Ishikawa (cell line): Measurements from ENCODE around the gene CCDC51.
A peak's percentile ranks its signal among the peaks of the same experiment; 100 is the strongest.

ENCODE experiments used
- CEBPB ChIP-seq: IDR thresholded peaks from 2 replicates; pipeline ENCODE4 v1.6.1; 2012
- CREB1 ChIP-seq: IDR thresholded peaks from 2 replicates; pipeline ENCODE4 v1.6.1; 2012; ENCODE audit warnings: low read depth
- EGR1 ChIP-seq: IDR thresholded peaks from 2 replicates; pipeline ENCODE4 v1.6.1; 2012
- EP300 ChIP-seq: IDR thresholded peaks from 2 replicates; pipeline ENCODE4 v1.6.1; 2012; ENCODE audit warnings: borderline replicate concordance
- FOXM1 ChIP-seq: IDR thresholded peaks from 2 replicates; pipeline ENCODE4 v1.6.1; 2012; ENCODE audit warnings: low read depth, borderline replicate concordance
- NFIC ChIP-seq: IDR thresholded peaks from 2 replicates; pipeline ENCODE4 v1.6.1; 2012
- RAD21 ChIP-seq: IDR thresholded peaks from 2 replicates; pipeline ENCODE4 v1.6.1; 2012; ENCODE audit warnings: low read depth
- TAF1 ChIP-seq: IDR thresholded peaks from 2 replicates; pipeline ENCODE4 v1.6.1; 2012; ENCODE audit warnings: low read depth, mild to moderate bottlenecking
- TCF12 ChIP-seq: IDR thresholded peaks from 2 replicates; pipeline ENCODE4 v1.6.1; 2012; ENCODE audit warnings: low read depth
- TEAD4 ChIP-seq: IDR thresholded peaks from 2 replicates; pipeline ENCODE4 v1.6.1; 2012
- YY1 ChIP-seq: IDR thresholded peaks from 2 replicates; pipeline ENCODE4 v1.6.1; 2012; ENCODE audit warnings: low read depth
- ZBTB7A ChIP-seq: IDR thresholded peaks from 2 replicates; pipeline ENCODE4 v1.6.1; 2012; ENCODE audit warnings: low read depth
- TF ChIP-seq, protein P1 (sequence below): IDR thresholded peaks from 2 replicates; pipeline ENCODE4 v1.6.1; 2012
- TF ChIP-seq, protein P2 (sequence below): IDR thresholded peaks from 2 replicates; pipeline ENCODE4 v1.6.1; 2012
- TF ChIP-seq, protein P3 (sequence below): IDR thresholded peaks from 2 replicates; pipeline ENCODE4 v1.6.1; 2012; ENCODE audit warnings: low read depth, mild to moderate bottlenecking

The CCDC51 gene, protein sequence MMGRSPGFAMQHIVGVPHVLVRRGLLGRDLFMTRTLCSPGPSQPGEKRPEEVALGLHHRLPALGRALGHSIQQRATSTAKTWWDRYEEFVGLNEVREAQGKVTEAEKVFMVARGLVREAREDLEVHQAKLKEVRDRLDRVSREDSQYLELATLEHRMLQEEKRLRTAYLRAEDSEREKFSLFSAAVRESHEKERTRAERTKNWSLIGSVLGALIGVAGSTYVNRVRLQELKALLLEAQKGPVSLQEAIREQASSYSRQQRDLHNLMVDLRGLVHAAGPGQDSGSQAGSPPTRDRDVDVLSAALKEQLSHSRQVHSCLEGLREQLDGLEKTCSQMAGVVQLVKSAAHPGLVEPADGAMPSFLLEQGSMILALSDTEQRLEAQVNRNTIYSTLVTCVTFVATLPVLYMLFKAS

DNA sequence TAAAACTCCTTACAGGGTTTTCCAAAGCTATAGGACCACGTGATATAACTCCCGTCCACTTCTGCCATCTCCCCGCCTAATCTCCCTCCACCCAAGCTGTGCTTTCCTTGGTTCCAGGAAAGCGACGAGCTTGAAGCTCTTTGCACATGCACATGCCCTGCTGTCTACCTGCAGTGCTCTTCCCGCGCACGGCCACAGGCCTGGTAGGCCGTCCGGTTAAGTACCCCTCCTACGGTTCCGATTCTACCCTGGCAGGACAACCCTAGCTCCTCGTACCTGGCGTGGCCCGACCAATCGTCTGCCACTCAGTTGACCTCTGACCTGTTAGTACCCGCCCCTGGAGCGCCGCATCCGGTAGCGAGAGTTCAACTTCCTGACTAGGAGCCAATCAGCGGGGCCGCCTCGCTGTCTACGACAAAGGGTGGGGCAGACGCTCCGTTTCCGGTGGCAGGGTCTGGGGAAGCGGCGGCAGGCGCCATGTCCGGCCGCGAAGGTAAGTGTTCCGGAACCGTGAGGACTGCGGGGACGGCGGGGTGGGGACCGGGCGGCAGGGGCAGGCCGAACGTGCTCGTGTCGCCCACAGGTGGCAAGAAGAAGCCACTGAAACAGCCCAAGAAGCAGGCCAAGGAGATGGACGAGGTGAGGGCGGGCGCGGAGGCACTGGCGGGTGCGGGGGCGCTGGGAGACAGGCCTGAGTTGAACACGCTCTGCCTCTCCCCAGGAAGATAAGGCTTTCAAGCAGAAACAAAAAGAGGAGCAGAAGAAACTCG, at the start of gene CCDC51, which contains the start of gene TMA7:
TSS of gene CCDC51 (minus strand) at position 300 of the 770 bp plus-strand sequence. CDS start 4,991 bp downstream, outside the sequence.
TSS of gene TMA7 (plus strand) at position 438 of the 770 bp plus-strand sequence. CDS start at position 478, 40 bp downstream.
- no peak for TF ChIP-seq TCF12
- no peak for TF ChIP-seq FOXM1
- TF ChIP-seq CREB1, result peak; percentile 83
- TF ChIP-seq TEAD4, result no peak
- no peak for TF ChIP-seq ZBTB7A
- TF ChIP-seq RAD21, result no peak
- TF ChIP-seq, protein P1, sequence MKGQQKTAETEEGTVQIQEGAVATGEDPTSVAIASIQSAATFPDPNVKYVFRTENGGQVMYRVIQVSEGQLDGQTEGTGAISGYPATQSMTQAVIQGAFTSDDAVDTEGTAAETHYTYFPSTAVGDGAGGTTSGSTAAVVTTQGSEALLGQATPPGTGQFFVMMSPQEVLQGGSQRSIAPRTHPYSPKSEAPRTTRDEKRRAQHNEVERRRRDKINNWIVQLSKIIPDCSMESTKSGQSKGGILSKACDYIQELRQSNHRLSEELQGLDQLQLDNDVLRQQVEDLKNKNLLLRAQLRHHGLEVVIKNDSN, result peak; percentile 82
- TF ChIP-seq, protein P2, sequence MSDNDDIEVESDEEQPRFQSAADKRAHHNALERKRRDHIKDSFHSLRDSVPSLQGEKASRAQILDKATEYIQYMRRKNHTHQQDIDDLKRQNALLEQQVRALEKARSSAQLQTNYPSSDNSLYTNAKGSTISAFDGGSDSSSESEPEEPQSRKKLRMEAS, result peak; percentile 95
- peak; percentile 91 for TF ChIP-seq YY1
- peak; percentile 19; the same call in 1 of the 2 replicates for TF ChIP-seq EGR1
- TF ChIP-seq EP300, result 0 out of 2 replicates have a peak, but pooled peaks have one; percentile 12
- TF ChIP-seq CEBPB, result no peak
- no peak for TF ChIP-seq NFIC
- peak; percentile 68 for TF ChIP-seq TAF1
- TF ChIP-seq, protein P3, sequence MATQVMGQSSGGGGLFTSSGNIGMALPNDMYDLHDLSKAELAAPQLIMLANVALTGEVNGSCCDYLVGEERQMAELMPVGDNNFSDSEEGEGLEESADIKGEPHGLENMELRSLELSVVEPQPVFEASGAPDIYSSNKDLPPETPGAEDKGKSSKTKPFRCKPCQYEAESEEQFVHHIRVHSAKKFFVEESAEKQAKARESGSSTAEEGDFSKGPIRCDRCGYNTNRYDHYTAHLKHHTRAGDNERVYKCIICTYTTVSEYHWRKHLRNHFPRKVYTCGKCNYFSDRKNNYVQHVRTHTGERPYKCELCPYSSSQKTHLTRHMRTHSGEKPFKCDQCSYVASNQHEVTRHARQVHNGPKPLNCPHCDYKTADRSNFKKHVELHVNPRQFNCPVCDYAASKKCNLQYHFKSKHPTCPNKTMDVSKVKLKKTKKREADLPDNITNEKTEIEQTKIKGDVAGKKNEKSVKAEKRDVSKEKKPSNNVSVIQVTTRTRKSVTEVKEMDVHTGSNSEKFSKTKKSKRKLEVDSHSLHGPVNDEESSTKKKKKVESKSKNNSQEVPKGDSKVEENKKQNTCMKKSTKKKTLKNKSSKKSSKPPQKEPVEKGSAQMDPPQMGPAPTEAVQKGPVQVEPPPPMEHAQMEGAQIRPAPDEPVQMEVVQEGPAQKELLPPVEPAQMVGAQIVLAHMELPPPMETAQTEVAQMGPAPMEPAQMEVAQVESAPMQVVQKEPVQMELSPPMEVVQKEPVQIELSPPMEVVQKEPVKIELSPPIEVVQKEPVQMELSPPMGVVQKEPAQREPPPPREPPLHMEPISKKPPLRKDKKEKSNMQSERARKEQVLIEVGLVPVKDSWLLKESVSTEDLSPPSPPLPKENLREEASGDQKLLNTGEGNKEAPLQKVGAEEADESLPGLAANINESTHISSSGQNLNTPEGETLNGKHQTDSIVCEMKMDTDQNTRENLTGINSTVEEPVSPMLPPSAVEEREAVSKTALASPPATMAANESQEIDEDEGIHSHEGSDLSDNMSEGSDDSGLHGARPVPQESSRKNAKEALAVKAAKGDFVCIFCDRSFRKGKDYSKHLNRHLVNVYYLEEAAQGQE, result no peak

DNA sequence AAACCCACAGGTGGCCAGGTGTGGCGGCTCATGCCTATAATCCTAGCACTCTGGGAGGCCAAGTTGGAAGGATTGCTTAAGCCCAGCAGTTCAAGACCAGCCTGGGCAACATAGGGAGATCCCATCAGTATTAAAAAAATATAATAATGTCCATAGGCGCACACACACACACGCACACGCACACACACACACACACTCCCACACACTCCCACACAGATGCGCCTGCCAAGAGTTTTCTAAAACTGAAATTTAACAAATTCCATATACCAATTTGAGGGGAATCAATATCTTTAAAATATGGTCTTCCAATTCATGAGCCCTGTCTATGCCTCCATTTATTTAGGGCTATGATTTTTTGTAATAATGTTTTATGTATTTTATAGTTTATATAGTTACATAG, 47.0 kb upstream of the CCDC51 start:
- TF ChIP-seq TCF12 (no peak), EP300 (no peak), ZBTB7A (no peak)
- TF ChIP-seq, protein P1, result no peak
- TF ChIP-seq, protein P3, result no peak

DNA sequence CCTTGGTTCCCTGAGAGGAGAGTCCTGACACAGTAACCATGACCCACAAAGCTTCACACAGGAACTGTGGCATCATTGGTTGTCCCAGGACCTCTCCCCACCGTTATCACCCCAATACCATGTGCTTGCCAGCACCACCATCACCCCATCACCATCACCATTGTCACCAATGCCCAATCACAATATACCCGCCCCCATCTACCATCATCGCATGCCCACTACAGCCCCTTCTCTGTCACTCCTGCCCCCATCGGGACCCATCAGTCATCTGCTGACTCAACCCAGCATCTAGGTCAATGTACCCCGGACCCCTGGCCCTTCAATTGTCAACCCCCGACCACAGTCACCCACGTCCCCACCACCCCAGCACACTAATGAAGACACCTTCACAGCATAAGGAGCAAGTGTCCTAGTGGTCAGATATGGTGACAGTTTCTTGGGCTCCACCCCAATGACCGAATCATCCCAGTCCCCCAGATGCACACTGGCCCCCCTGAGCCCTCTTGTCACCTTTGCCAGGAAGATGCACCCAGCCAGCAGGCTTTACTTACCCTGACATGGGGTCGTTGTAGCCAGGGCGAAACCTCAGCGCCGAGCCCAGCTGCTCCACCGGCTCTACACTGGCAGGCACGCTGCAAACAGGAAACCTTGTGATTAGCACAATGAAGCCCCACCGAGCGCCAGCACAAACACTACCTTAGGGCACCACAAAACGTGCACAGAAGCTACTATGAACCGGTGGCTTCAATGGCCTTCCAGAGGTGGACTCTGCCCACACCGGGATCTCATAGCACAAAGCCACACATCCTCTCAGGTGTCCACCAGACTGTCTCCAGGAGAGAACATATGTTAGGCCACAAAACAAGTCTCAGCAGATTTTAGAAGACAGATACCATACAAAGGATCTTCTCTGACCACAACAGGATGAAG, 39.0 kb upstream of the CCDC51 start:
- TF ChIP-seq FOXM1 (no peak), TEAD4 (no peak), YY1 (no peak), CREB1 (no peak)
- TF ChIP-seq, protein P1, result no peak
- TF ChIP-seq, protein P2, result no peak

DNA sequence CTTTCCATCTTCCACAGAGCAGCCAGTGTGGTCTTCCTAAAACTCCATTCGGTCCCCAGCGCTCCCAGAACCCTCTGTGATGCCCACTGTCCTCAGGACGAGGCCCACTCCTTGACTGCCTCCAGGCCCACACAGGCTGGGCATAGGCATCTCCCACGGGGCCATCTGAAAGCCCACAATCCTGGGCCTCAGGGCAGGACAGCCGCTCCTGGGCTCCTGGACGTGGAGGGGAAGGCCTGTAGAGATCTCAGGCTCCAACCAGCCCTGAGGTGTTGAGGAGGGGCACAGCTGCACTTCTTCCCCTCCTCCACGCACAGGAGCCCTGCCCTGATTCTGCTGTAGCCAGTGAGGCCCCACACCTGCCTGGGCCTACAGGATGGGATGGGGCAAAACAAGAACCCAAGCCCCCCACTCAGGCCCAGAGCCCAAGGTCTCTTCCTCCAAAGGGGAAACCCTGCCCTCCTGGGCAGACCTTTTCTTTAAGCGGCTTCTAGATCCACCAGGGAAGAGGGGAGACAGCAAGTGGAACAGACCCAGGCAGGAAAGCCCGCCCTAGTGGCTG, 38.1 kb upstream of the CCDC51 start:
- TF ChIP-seq FOXM1, result no peak
- no peak for TF ChIP-seq EGR1
- TF ChIP-seq RAD21, result no peak
- TF ChIP-seq CEBPB, result no peak
- TF ChIP-seq, protein P1, result no peak
- TF ChIP-seq YY1, result no peak
- TF ChIP-seq EP300, result no peak
